Common myeloid progenitor, CD34-positive (primary cell): ENCODE measurements around the gene CD80.

Source experiments
- CTCF ChIA-PET: fragments of 350-600 bp; sonication (Branson Sonifier 250); formaldehyde crosslinking; loops from one replicate; lab custom pipeline; 2021; ENCODE audit warnings: antibody characterized with exemption; lab: Charles Lee
- POLR2A ChIA-PET: fragments of 350-600 bp; sonication (Branson Sonifier 250); formaldehyde crosslinking; loops from one replicate; lab custom pipeline; 2021; ENCODE audit warnings: antibody characterized with exemption; lab: Charles Lee
- DNase-seq, 3 donors: peaks; one replicate each; pipeline versions ENCODE4 v3.0.0 to v3.0.0-alpha.2; 2013
- H3K27ac ChIP-seq, 2 experiments: 1 replicate in 1 of 2; 2 replicates in 1 of 2; pipeline ENCODE4 v1.7.0; 2013; ENCODE audit warnings: inconsistent platforms in 2 of 2, low read length in 2 of 2, mild to moderate bottlenecking in 2 of 2, low read depth in 1 of 2, moderate library complexity in 1 of 2; ENCODE audit not compliant: severe bottlenecking in 2 of 2, insufficient read depth in 1 of 2, poor library complexity in 1 of 2
- H3K27me3 ChIP-seq, 5 experiments: replicated peaks in 2 of 5; 1 replicate in 3 of 5; 2 replicates in 2 of 5; pipeline versions ENCODE4 v1.6.1 to v1.7.0; 2013; ENCODE audit warnings: low read length in 4 of 5, mild to moderate bottlenecking in 2 of 5, moderate library complexity in 2 of 5, inconsistent platforms in 1 of 5; ENCODE audit not compliant: insufficient read depth in 5 of 5, control insufficient read depth in 4 of 5
- H3K36me3 ChIP-seq, 4 experiments: 1 replicate in 2 of 4; 2 replicates in 2 of 4; pipeline versions ENCODE4 v1.6.1 to v1.7.0; 2013; ENCODE audit warnings: low read length in 3 of 4, control low read depth in 1 of 4, mild to moderate bottlenecking in 1 of 4; ENCODE audit not compliant: control insufficient read depth in 4 of 4, insufficient read depth in 4 of 4
- H3K4me1 ChIP-seq, 4 experiments: 1 replicate in 3 of 4; 2 replicates in 1 of 4; pipeline versions ENCODE4 v1.6.1 to v1.7.1; 2013; ENCODE audit warnings: low read length in 3 of 4, mild to moderate bottlenecking in 3 of 4, control low read depth in 1 of 4, inconsistent platforms in 1 of 4, moderate library complexity in 1 of 4; ENCODE audit not compliant: control insufficient read depth in 4 of 4, insufficient read depth in 4 of 4; ENCODE audit errors: control extremely low read depth in 1 of 4
- H3K4me3 ChIP-seq, 7 experiments: 1 replicate in 4 of 7; 2 replicates in 3 of 7; pipeline versions ENCODE4 v1.5.1 to v1.7.0; 2013; ENCODE audit warnings: mild to moderate bottlenecking in 7 of 7, low read length in 6 of 7, moderate library complexity in 6 of 7, inconsistent platforms in 2 of 7, low read depth in 2 of 7, control low read depth in 1 of 7; ENCODE audit not compliant: insufficient read depth in 4 of 7, control insufficient read depth in 1 of 7; ENCODE audit errors: extremely low read depth in 1 of 7
- H3K9me3 ChIP-seq, 5 experiments: 1 replicate in 4 of 5; 2 replicates in 1 of 5; pipeline versions ENCODE4 v1.6.1 to v1.7.1; 2013; ENCODE audit warnings: low read length in 4 of 5, mild to moderate bottlenecking in 2 of 5, inconsistent platforms in 1 of 5, low read depth in 1 of 5, moderate library complexity in 1 of 5; ENCODE audit not compliant: control insufficient read depth in 4 of 5, insufficient read depth in 2 of 5; ENCODE audit errors: control extremely low read depth in 1 of 5
- WGBS: methylation state at CpG from one replicate; pipeline ENCODE4 v1.1.5; 2013; ENCODE audit not compliant: insufficient coverage; 5-methylcytosine and 5-hydroxymethylcytosine counted together

The CD80 gene

DNA sequence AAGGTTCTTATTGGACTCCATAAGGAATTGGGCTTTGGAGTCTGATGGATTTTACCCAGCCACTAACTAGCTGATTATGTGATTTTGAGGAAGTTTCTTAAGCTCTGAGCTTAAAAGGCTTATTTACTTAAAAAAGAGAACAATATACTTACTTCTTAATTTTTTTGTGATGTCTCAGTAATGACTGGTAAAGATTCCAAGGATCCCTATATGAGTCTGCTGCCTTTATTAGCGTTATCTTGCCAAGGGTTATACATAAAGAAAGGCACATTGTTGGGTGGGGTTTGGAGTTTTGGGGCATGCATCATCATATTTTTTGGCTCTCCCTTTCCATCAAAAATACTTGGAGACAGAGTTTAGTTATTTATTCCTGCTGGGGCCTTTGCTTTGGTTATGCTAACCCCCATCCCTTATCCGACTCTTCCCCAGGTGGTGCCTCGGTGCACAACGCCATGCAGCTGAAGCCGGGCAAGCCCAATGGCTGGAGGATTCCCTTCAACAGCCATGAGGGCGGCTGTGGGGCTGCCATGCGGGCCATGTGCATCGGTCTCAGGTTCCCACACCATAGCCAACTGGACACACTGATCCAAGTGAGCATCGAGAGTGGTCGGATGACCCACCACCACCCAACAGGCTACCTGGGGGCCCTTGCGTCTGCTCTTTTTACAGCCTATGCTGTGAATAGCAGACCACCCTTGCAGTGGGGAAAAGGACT is 26.6 kb upstream of the CD80 start:
- no peak overlapping the region for H3K4me3 ChIP-seq
- H3K9me3 ChIP-seq, result peaks cover 0 to 7% (median 4%) of the 10 kb centered on the region in 5 experiments
- peaks cover 0 to 10% (median 0%) of the 10 kb centered on the region in 4 experiments for H3K36me3 ChIP-seq
- H3K27me3 ChIP-seq, result no peaks in the 10 kb centered on the region
- WGBS, result 94% methylated on average over 10 of the region's 11 CpGs
- no peak overlapping the region for H3K27ac ChIP-seq
- ChIA-PET POLR2A (no interaction called here), CTCF (interaction anchor here (0.8 to 1.7 kb wide), 4 partner anchors 13 to 94 kb away, joined by 3 to 4 read pairs (median 4); no protein-coding TSS in a partner anchor)
- no peak for DNase-seq
- peaks cover 0 to 35% (median 6%) of the 10 kb centered on the region in 4 experiments for H3K4me1 ChIP-seq

DNA sequence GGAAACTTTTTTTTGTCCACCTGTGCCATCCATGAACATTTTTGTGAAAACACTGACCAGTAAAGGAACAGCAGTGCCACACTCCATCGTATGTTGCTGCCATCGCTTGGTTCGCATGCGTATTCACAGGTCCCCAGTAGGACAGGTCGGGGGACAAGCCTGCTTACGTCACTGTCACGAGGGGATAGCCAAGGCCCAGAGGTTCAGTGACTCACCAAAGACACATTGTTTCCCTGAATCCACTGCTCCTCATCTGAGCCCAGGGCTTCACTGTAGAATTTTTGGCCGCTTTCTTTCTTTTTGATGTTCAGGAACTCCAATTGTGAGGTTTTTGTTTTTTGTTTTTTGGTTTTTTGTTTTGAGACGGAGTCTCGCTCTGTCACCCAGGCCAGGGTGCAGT is 25.8 kb upstream of the CD80 start:
- ChIA-PET POLR2A (no interaction called here), CTCF (interaction anchor here (0.8 to 1.7 kb wide), 3 partner anchors 14 to 95 kb away, joined by 3 to 4 read pairs (median 4); no protein-coding TSS in a partner anchor)
- peaks cover 0 to 8% (median 0%) of the 10 kb centered on the region in 4 experiments for H3K36me3 ChIP-seq
- DNase-seq, result no peak
- peaks cover 0 to 35% (median 10%) of the 10 kb centered on the region in 4 experiments for H3K4me1 ChIP-seq
- H3K27ac ChIP-seq, result no peak overlapping the region
- H3K4me3 ChIP-seq, result no peak overlapping the region
- no peaks in the 10 kb centered on the region for H3K27me3 ChIP-seq
- H3K9me3 ChIP-seq, result no peaks in the 10 kb centered on the region
- 97% methylated on average over 9 of the region's 10 CpGs for WGBS

DNA sequence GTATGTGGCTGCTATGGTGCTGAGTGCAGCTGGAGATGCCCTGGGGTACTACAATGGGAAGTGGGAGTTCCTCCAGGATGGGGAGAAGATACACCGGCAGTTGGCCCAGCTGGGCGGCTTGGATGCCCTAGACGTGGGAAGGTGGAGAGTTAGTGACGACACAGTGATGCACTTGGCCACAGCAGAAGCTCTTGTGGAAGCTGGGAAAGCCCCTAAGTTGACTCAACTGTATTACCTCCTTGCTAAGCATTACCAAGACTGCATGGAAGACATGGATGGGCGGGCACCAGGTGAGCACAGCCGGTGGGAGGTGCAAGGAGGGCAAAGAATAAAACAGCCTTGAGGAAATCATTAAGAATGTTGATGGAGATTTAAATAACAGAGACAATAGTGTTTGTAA is 22.8 kb upstream of the CD80 start:
- no peaks in the 10 kb centered on the region for H3K27me3 ChIP-seq
- WGBS, result 97% methylated on average over 5 of the region's 6 CpGs
- no peaks in the 10 kb centered on the region for H3K9me3 ChIP-seq
- H3K4me3 ChIP-seq, result no peak overlapping the region
- no peak overlapping the region for H3K27ac ChIP-seq
- peaks cover 0 to 4% (median 0%) of the 10 kb centered on the region in 4 experiments for H3K36me3 ChIP-seq
- no peak for DNase-seq
- H3K4me1 ChIP-seq, result peaks cover 0 to 22% (median 13%) of the 10 kb centered on the region in 4 experiments
- POLR2A ChIA-PET, result no interaction called here
- CTCF ChIA-PET, result interaction anchor here (1.1 to 4.4 kb wide), 3 partner anchors 9 to 77 kb away, joined by 3 to 17 read pairs (median 3); no protein-coding TSS in a partner anchor

DNA sequence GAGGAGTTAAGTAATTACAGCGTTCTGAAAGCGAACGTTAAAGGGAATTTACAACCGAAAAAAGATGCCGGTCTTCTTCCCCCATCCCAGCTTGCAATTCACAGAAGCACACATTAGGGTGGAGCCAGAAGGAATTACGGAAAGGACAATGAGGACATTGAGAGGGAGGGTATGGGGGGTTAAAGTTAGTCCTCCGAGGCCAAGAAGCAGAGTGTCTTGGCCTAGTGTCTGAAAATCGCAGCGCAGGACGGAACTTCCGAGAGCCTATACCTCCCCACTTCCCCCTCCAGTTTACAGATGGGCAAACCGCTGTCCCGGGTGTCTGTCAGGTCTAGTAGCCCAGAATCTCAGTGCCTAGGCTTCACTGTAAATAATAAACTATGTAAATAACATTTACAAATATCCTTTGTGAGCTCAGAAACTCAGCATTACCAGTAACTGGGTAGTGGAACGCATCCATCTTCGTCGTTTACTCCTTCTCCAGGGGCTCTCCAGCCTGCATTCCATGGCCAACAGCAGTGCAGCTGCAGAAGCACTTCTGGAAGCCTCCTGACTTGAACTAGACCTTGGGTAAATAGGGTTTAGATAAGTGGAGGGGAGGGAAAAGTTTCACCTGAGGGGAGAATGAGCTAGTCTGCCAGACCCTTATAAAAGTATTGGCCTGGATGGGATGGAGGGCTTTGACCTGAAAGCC is 20.8 kb upstream of the CD80 start:
- H3K9me3 ChIP-seq, result no peaks in the 10 kb centered on the region
- POLR2A ChIA-PET, result interaction anchor here (0.6 to 1.0 kb wide), 2 partner anchors 56 to 82 kb away, joined by 3 read pairs; partner anchors contain the start of gene TIMMDC1
- CTCF ChIA-PET, result interaction anchor here (1.0 to 4.4 kb wide), 3 partner anchors 11 to 101 kb away, joined by 3 to 17 read pairs (median 4); no protein-coding TSS in a partner anchor
- peaks cover 0 to 4% (median 0%) of the 10 kb centered on the region in 4 experiments for H3K36me3 ChIP-seq
- peak overlapping the region; percentile 64 to 82 for H3K27ac ChIP-seq
- H3K4me3 ChIP-seq, result peak overlapping the region; percentile 64 to 85 (median 76)
- peak; percentile 43 to 78 (median 69) for DNase-seq
- no peaks in the 10 kb centered on the region for H3K27me3 ChIP-seq
- WGBS, result 34% methylated on average over 8 of the region's 16 CpGs
- peaks cover 0 to 13% (median 11%) of the 10 kb centered on the region in 4 experiments for H3K4me1 ChIP-seq

DNA sequence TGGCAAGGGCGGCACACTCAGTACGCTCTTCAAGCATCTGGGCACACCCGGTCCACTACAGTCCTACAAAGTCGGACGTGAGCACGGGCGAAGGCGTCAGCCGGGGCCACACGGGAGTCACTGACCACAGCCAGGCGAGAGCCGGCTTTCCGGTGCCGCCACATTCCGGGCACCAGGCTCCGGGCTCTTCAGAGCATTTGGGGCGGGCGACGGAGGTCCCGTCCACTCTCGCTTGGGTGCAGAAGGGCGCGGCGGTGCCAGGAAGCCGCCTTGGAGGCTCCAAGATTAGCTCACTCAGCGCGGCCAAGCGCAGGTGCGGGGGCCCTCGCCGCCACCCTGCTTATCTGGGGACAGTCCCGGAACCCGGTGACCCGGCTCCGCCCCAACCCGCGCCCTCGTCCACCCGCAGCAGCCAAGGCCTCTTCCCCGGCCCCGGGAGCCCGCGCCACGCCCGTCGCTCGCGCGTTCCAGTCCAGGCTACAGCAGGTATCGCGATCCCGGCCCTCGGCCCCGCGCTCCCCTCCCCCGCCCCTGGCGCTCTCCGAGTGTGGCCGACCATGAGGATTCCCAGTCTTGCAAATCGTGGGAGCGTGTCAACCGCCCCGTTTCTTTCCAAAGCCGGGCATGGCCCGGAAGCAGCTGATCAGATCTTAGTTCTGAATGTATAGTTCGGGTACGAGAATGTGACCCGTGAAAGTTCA is 20.1 kb upstream of the CD80 start, which contains the start of gene ADPRH:
Gene ADPRH (plus strand): TSS at position 127 of the 701 bp plus-strand sequence. CDS start 2,678 bp downstream, outside the sequence.
- H3K4me3 ChIP-seq, result peak within 1 kb of the TSS; percentile 64 to 85 (median 76)
- WGBS, result under 1% methylated on average over 53 of the region's 68 CpGs
- peak; percentile 46 to 76 (median 63) for DNase-seq

DNA sequence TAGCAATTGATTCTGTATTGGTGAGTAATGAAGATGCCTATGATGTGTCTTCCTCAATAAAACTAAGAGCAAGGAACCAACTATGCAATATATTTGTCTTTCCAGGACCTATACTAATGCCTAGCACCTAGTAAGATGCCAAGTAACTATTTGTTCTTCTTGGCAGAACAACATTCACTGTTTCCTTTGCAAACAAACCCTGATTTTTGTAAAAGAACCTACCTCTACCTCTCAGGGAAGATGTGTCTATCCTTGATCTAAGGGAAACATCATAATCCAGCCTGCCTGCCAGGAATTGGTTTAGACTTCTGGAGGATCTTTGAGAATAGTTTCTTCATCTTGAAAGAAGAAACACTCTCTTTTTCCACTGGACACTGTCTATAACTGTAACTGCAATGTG is 16.1 kb upstream of the CD80 start:
- POLR2A ChIA-PET, result no interaction called here

More for the DNA sequence above, 20.1 kb upstream of the CD80 start, which contains the start of gene ADPRH:
- H3K9me3 ChIP-seq, result no peaks in the 10 kb centered on the region
- peaks cover 0 to 13% (median 11%) of the 10 kb centered on the region in 4 experiments for H3K4me1 ChIP-seq
- H3K27me3 ChIP-seq, result no peaks in the 10 kb centered on the region
- peaks cover 0 to 4% (median 0%) of the 10 kb centered on the region in 4 experiments for H3K36me3 ChIP-seq
- ChIA-PET CTCF (interaction anchor here (1.0 to 4.4 kb wide), 2 partner anchors 12 to 101 kb away, joined by 4 to 17 read pairs; no protein-coding TSS in a partner anchor), POLR2A (interaction anchor here (1.0 kb wide), 1 partner anchor 81 kb away, joined by 3 read pairs; the partner anchor contains the start of gene TIMMDC1)
- peak within 1 kb of the TSS; percentile 64 to 82 for H3K27ac ChIP-seq

More for the DNA sequence above, 16.1 kb upstream of the CD80 start:
- DNase-seq, result no peak
- peaks cover 0 to 12% (median 12%) of the 10 kb centered on the region in 4 experiments for H3K4me1 ChIP-seq
- H3K27ac ChIP-seq, result no peak overlapping the region
- no peaks in the 10 kb centered on the region for H3K36me3 ChIP-seq
- H3K4me3 ChIP-seq, result no peak overlapping the region
- CTCF ChIA-PET, result no interaction called here
- H3K27me3 ChIP-seq, result no peaks in the 10 kb centered on the region
- H3K9me3 ChIP-seq, result no peaks in the 10 kb centered on the region
